SJCRH30 (cell line): ENCODE measurements around the gene ULBP2. TPM values are rescaled to one million over a fixed set of nuclear protein-coding genes. Genes with fewer than 3 reads are reported as not detected.
A peak's percentile ranks its signal among the peaks of the same experiment; 100 is the strongest.

Experiments
- DNase-seq, 2 experiments: peaks; one replicate each; pipeline ENCODE4 v3.0.0-alpha.2; 2015 to 2020
- H3K27ac ChIP-seq: fragments of 250-450 bp; sonication (Bioruptor Pico); 2 replicates; pipeline ENCODE4 v1.5.1; 2020; ENCODE audit warnings: mild to moderate bottlenecking, moderate library complexity
- H3K27me3 ChIP-seq: fragments of 250-450 bp; sonication (Bioruptor Pico); 2 replicates; pipeline ENCODE4 v1.5.1; 2020; ENCODE audit warnings: mild to moderate bottlenecking, moderate library complexity
- H3K36me3 ChIP-seq: fragments of 250-450 bp; sonication (Bioruptor Pico); 2 replicates; pipeline ENCODE4 v1.5.1; 2020; ENCODE audit warnings: mild to moderate bottlenecking, moderate library complexity
- H3K4me1 ChIP-seq: fragments of 250-450 bp; sonication (Bioruptor Pico); 2 replicates; pipeline ENCODE4 v1.5.1; 2020; ENCODE audit warnings: mild to moderate bottlenecking, moderate library complexity
- H3K4me3 ChIP-seq: fragments of 250-450 bp; sonication (Bioruptor Pico); 2 replicates; pipeline ENCODE4 v1.5.1; 2020; ENCODE audit warnings: mild to moderate bottlenecking, moderate library complexity
- H3K9me3 ChIP-seq: fragments of 250-450 bp; sonication (Bioruptor Pico); replicated peaks from 2 replicates; pipeline ENCODE4 v1.5.1; 2020; ENCODE audit warnings: mild to moderate bottlenecking, moderate library complexity
- total RNA-seq: library from RNA; depleted of rRNA; stranded (reverse); fragments of >200 nt; shearing (Covaris generic); gene quantifications from 2 replicates; pipeline ENCODE4 v1.2.3, GENCODE V29; 2014; rRNA removed

ULBP2 gene
- total RNA-seq, 1 experiment from 2014 or later: 2.7 TPM

- DNase-seq: no peak
- no peaks in the 10 kb centered on the region for H3K36me3 ChIP-seq
- H3K4me3 ChIP-seq: no peak overlapping the region
- no peak overlapping the region for H3K27ac ChIP-seq
- no peaks in the 10 kb centered on the region for H3K9me3 ChIP-seq
- peaks cover 8% of the 10 kb centered on the region; the same call in 1 of the 2 replicates for H3K27me3 ChIP-seq
- H3K4me1 ChIP-seq: peaks cover 17% of the 10 kb centered on the region; the same call in 1 of the 2 replicates
Measured at GRCh38 chr6:149995235-149995750, 53.5 kb downstream of the ULBP2 start.

GRCh38 chr6:149995971-149996370, 54.2 kb downstream of the ULBP2 start:
- Histone ChIP-seq H3K27ac (no peak overlapping the region), H3K4me1 (peaks cover 17% of the 10 kb centered on the region; the same call in 1 of the 2 replicates), H3K27me3 (peaks cover 3% of the 10 kb centered on the region; the same call in 1 of the 2 replicates), H3K4me3 (no peak overlapping the region), H3K36me3 (no peaks in the 10 kb centered on the region), H3K9me3 (no peaks in the 10 kb centered on the region)
- peak; percentile 52 to 53 for DNase-seq

Other genes starting within 250 kb of the ULBP2 start
- 33.1 and 33.9 TPM in 2 replicates for gene LATS1, start 223.9 kb upstream of the ULBP2 start, total RNA-seq
- 72.3 and 76.6 TPM in 2 replicates for gene NUP43, start 195.5 kb upstream of the ULBP2 start, total RNA-seq
- 95.8 and 101 TPM in 2 replicates for gene PCMT1, start 192.3 kb upstream of the ULBP2 start, total RNA-seq
- gene LRP11, start 77.7 kb upstream of the ULBP2 start, total RNA-seq: 32.4 and 32.8 TPM in 2 replicates
- not detected in 2 replicates for gene RAET1E, start 43.9 kb upstream of the ULBP2 start, total RNA-seq
- gene RAET1G, start 18.9 kb upstream of the ULBP2 start, total RNA-seq: not detected in 2 replicates
- gene ULBP1, start 21.9 kb downstream of the ULBP2 start, total RNA-seq: 0.99 and 1.7 TPM in 2 replicates
- not detected in 2 replicates for gene RAET1L, start 83.5 kb downstream of the ULBP2 start, total RNA-seq
- 9.8 and 10.3 TPM in 2 replicates for gene ULBP3, start 127.1 kb downstream of the ULBP2 start, total RNA-seq
- gene PPP1R14C, start 201.0 kb downstream of the ULBP2 start, total RNA-seq: 0.05 TPM in 1 of 2 replicates, not detected in the other